Posterior vena cava (tissue), 2 donors: ENCODE data around the gene CTIF. TPM values are rescaled to one million over a fixed set of nuclear protein-coding genes. Genes with fewer than 3 reads are reported as not detected.
A peak's percentile ranks its signal among the peaks of the same experiment; 100 is the strongest.

Experiments
- DNase-seq: peaks from one replicate; pipeline ENCODE4 v3.0.0-alpha.2; 2020; ENCODE audit warnings: low spot score
- intact Hi-C, 2 donors: fragments of 100-400 bp; cut with DNase I; formaldehyde crosslinking; loops; one replicate each; pipeline versions ENCODE4 v1.14.1 to v1.14.2; 2022 to 2023
- total RNA-seq, 2 donors: library from RNA; stranded (reverse); fragmentation: NEBNext Ultra II Directional; extraction: Animal tissue kit (Norgen Biotek cat#: 25700); gene quantifications; one replicate each; pipeline ENCODE4 v1.2.1, GENCODE V29; 2021
- donor health status: DM: yes; HTN: yes; CAD: no.
- donor health status: DM: yes; HTN: yes; CAD: no.

The CTIF gene
- total RNA-seq, 2 donors from 2014 or later = 87.8 to 116 TPM

DNA sequence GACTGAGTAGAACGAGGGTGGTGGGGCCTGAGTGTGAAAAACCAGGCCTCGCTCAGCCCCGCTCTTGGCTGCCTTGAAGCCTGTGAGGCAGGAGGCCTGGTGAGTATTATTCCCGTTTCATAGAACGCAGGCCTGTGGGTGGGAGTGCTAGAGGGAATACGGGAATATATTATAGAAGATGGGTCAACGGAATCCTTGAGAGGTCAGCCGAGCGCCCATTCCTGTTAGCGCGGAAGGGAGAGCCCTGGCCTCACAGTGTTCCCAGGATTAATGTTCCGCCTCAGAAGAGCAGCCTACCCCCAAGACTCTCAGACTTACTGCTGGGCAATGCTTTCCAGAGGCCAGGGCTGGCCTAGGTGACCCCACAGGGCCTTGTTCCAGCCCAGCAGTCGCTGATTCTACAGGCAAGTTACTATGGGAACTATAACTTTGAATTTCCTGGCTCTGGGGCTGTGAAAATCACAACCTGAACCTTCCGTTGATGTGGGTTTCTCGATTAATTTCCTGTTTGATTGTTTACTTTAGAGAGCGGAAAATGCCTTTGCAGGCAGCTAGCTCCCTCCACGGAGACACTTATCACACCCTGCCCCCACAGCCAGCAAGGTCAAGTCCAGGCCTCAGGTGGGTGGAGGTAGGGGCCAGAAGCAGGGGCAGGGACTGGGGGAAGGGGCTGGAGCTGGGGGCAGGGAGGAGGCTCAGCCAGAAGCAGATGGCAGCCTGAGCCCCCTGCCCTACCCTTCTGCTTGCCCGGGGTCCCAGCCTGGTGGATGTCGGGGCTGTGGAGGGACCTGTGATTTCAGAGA, 303.6 kb downstream of the CTIF start:
- peak; percentile 79 for DNase-seq
- intact Hi-C loops = no loop called here

DNA sequence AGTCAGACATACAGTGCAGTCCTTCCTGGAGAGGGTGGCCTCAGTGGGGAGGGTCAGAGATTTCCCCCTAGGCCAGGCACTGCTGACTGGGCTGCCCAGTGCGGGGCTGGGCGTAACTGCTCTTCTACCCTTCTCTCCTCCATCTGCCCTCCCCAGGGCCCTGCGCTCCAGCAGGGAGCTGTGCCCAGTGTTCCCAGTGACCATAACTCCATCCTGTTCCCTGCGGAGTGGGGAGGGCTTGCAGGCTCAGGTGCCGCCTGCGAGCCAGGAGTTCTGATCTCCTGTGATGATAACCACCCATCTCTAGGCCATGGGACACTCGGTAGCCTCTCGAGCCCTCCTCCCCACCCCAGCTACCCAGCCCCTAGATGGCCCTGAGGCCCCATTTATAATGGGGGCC, 304.3 kb downstream of the CTIF start:
- intact Hi-C loops = no loop called here
- peak; percentile 29 for DNase-seq

DNA sequence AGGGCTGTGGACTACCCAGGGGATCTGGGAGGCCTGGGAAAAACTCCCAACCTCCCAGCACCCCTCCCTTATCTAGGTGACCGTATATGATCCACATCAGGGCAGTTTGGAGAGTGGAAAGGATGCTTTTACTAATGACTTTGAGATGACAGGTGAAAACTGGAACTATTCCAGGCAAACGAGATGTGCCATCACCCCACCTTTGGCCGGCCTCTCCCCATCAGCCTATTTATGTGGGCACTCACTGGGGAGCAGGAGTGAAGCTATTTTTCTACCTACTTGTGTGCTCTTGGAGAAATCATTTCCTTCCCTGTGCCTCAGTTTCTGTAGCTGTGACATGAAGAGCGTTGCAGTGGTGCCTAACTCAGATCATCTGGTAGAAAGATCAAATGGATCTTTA, 304.8 kb downstream of the CTIF start:
- DNase-seq = no peak
- intact Hi-C loops = no loop called here

DNA sequence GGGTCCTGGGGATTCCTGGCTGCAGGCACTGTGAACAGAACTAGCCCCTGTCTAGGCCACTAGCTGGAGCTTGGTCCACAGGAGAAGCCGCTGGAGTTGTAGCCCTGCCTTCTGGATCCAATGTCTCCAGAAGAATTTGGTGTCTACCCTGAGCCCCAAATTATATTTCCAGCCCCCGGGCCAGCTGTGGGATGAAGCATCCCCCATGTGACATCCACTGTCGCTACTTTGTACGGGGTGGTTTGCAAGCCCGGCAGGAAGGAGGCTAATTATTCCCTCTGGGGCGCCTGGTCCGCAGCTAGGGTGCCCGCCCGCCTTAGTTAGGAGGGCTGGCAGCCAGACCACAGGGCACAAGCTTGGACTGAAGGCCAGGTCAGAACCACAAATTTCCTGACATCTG, 305.4 kb downstream of the CTIF start:
- DNase-seq = peak; percentile 46
- intact Hi-C loops = no loop called here

DNA sequence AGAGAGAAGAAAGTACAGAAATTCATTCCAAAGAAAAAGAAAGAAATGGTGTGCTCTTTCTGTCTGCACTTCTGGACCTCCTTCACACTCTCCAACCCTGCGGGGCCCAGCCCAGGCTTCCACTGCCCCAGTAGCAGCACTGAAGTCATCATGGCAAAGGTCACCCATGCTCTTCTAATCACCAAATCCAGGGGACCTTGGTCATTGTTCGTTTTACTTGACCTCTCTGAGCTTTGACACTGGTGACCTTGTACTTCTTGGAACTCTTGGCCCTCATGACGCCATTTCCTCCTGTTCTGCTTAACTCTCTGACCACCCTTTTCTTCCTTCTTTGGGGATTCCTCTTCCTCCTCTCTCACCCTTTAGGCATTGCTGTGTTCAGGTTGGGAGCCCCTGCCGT, 306.3 kb downstream of the CTIF start:
- intact Hi-C loops = no loop called here
- peak; percentile 63 for DNase-seq

DNA sequence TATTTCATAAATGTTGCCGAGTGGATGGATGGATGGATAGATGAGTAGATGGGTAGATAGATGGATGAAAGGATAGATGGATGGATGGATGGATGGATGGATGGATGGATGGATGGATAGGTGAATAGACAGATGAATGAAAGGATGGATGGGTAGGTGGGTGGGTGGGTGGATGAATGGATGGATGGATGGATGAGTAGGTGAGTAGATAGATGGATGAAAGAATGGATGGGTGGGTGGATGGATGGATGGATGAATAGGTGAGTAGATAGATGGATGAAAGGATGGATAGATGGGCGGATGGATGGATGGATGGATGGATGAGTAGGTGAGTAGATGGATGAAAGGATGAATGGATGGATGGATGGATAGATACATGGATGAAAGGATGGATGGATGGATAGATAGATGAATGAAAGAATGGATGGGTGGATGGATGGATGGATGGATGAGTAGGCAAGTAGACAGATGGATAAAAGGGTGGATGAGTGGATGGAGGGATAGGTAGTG, 307.6 kb downstream of the CTIF start:
- DNase-seq = no peak
- intact Hi-C loops = no loop called here

DNA sequence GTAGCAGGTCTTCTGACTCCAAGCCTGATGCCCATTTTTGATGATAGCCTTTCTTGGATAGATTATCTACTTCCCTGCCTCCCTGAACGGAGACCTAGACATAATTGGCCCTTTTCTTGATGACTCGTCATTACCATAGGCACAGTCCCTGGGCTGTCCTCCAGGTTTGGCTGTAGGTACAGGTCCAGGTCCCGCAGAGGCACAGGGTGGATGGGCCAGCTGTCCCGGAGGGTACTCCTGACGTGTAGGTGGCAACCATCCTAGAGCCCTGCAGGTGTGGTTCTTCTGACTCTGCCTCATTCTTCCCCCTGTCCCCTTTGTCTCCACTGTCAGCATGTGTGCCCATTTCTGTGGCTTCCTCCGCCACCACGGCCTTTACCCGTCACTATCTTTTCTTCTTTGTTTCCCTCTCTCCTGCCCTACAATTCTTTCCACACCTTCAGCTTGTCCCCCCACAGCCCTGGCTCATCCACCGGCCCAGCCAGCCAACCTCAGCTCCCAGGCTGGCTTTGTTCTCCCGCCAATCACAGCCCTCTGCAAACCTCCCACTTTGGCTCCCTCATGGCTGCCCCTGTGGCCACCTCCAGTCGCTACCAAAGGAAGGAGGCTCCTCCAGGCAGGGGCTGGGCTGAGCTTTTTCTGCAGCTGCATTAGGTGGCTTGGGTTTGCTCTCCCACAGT, 309.1 kb downstream of the CTIF start:
- intact Hi-C loops = loop anchor here in 1 of 2 donors (1.0 kb wide), 1 partner anchor 42 kb away; no protein-coding TSS in a partner anchor

DNA sequence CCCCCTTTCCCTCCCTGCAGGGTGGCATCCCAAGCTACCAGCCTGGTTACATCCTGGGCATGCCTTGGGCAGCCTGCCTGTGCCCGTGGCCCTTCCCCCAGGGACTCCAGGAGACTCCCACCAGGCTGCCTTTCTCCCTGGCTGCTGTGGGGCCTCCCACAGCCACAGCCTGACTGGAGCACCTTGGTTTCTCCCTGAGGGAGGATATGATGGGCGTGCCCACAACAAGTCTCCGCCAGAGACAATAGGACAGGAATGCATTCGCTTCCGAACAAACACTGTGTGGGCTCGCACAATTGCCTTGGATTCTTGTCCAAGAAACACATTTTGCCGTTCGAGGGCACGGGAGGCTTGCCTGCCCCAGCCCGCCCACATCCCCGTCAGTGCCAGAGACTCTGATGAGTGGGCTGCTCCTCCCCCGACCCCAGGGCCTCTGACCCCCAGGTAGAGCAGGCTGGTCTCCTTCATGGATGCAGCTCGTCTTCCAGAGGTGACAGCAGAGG, 309.9 kb downstream of the CTIF start:
- no peak for DNase-seq
- intact Hi-C loops = no loop called here

More for the DNA sequence above, 309.1 kb downstream of the CTIF start:
- peak; percentile 54 for DNase-seq

DNA sequence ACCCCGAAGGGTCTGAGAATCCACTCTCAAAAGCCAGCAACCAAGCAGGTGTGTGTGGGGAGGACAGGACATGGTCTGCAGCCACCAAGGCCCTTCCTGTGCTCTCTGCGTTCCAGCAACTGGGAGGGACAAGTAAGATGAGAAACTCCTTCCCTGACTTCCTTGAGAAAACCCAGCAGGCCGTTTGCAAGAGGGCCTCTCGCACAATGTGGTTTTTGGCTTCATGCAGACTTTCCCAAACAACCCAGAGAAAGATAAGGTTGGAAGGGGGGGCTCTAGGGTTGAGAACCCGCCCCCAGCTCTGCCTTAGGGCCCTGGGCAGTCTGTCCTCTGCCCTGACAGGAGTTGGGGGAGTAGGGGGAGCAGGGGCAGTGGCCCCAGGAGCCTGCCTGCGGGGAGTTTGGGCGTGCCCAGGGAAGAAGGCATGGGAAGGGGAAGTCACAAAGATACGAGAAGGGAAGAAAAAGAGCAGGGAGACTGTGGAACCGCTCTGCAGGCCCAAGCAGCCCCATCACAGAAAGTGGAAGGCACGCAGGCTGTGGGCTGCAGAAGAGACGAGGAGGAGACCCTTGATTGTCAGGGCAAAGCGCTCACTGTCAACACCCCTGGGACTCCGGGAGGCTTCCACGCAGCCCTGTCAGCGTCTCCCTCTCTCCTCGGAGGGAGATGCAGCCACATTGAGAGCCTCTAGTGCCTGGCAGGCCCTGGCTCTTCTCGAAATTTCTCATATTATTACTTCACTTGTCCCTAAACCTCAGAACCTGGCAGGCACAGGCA, 312.2 kb downstream of the CTIF start:
- DNase-seq = no peak
- intact Hi-C loops = no loop called here

DNA sequence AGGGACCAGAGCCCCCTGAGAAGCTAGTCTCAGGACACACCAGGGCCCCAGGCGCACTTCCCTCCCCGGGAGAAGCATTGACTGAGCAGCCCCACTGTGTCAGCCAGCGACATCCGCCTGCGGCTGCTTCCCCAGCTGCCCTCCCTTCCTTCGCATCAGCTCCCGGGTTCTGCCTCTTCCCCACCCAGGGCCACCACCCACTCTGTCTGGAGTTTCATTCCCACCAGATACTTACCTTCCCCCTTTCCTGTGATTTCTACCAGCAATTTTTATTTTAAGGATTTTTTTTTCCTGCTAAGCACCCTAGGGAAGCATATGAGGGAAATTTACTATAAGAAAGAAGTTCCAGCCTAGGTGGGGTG, 312.7 kb downstream of the CTIF start:
- DNase-seq = no peak
- intact Hi-C loops = no loop called here

DNA sequence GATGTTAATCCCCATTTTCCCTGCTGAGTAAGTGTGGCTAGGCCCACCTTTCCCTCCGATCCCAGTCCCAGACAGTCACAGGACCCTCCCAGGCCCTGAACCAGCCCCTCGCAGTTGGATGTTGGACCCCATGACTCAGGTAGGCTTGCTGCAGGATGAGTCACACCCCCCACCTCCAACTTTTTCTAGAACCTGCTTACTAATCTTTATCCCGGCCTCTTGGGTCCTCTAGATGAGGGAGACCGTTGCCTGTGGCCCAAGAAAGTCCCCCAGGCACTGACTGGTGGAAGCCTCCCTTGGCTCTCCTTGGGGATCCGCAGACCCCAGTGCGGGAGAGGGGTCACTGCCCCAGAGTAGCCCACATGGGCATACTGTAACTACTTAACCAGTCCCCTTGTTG, 313.5 kb downstream of the CTIF start:
- intact Hi-C loops = no loop called here
- DNase-seq = no peak

DNA sequence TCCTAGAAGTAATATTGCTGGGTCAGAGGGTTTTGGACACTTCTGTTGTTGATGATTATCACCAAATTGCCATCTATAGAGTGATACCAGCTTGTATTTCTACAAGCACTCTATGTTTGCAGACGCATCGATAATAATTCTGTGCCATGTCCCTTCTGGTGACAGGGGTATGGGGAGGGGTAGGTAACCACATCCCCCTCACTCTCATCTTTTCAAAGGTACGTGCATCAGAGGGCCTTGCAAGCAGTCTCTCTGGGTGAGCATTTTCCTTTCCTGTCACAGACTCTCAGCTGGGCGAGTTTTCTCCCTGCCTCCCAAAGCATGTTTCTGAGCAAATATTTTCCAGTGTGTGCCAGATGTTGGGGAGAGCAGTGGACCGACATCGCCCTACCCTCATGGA, 314.0 kb downstream of the CTIF start:
- intact Hi-C loops = no loop called here
- DNase-seq = no peak

DNA sequence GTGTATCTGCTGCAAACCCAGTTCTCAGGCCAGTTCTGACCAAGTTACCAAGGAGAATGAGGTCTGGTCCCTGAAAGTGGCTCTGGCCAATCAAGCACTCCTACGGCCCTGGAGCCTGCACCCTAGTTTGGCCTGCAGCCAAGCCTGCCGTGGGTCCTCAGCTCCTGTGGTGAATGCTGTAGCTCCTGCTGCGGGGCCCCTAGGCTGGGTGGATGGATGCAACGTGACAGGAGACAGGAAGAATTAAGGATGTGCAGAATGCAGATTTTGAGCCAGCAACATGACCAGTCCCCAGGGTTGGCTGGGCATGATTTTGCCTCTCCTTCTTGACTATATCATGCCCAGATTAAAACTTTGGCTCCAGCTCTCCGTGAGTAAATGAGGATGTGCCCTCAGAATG, 314.8 kb downstream of the CTIF start:
- no peak for DNase-seq
- intact Hi-C loops = no loop called here

DNA sequence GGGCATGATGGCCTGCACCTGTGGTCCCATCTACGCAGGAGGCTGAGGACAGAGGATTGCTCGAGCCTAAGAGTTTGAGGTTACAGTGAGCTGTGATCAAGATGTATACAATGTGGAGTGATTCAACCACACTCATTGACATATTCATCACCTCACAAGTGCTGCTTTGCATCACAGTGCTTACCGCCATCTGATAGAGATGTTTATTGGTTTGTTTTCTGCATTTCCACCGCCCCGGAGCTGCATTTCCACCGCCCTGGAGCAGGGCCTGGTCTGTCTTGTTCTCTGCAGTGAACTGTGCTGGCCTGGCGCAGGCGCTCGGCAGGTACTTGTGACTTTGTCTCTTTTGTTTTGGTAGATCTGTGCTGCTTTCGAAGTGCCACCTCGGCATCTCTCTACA, 315.9 kb downstream of the CTIF start:
- intact Hi-C loops = no loop called here
- DNase-seq = no peak

DNA sequence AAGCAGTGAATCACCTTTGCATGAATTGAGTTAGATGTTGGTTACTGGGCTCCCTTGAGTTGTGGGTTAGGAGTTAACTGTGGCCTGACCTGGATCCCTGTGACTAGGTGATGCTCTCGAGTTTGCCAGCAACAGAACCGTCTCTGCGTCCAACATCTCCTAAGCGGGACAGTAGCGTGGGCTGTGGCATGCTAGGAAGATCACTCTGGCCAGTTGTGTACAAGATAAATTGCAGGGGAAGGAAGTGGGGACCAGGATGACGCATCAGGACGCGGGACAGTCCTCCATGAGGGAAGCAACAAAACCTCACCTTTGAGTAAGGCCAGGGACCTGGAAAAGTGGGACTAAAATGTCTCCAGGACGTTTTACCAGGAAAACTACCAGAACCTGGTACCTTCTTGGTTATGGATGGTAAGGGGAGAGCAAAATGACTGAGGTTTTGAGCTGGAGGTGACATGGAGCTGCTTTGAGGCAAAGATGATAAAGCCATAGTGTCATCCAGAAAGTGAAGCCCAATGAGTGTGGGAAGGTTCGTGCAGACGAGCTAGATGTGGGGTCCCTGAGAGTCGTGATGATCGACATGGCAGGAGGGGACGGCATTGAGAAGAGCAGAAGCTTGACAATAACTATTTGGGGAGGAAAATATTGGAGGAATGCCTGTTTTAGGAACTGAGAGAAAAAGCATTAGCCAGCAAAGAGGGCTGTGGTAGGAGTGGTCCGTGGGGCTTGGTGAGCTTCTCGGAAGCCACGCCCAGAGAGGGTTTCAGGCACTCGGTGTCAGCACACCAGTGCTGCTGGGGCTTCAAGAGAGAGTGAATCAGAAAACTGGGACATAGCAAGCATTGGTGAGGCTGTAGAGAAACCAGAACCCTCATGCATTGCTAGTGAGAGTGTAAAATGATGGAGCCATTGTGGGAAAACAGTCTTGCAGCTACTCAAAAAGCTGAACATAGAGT, 316.9 kb downstream of the CTIF start:
- intact Hi-C loops = no loop called here
- no peak for DNase-seq

DNA sequence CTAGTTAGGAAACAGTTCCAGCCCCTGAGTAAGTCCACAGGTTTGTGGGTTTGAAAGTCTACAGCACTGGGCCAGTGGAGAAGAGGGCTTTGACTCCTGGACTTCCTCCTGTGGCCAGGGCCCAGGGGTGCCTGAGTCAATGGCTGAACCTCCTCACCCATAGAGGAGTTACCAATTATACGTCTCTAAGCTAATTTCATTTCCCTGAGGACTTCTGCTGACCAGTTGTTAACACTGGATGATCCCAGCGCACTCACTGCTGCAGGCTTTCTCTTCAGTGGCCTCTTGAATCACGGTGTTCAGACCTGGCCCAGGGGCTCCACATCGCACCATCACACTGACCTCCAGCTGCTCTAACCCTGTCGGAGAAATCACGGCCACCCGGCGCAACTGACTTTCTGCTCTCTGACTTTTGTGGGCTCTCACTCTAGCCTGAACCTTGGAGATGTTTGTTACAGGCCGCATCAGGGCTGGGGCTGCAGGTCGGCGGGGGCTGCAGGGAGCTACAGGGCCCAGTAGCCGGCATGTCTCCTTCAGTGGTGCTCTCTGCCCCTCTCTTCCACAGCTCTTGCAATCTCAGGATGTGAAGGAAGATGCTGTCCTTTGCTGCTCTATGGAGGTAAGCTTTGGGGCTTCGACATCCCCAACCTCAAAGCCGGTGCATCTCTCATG, 318.3 kb downstream of the CTIF start:
- DNase-seq = no peak

DNA sequence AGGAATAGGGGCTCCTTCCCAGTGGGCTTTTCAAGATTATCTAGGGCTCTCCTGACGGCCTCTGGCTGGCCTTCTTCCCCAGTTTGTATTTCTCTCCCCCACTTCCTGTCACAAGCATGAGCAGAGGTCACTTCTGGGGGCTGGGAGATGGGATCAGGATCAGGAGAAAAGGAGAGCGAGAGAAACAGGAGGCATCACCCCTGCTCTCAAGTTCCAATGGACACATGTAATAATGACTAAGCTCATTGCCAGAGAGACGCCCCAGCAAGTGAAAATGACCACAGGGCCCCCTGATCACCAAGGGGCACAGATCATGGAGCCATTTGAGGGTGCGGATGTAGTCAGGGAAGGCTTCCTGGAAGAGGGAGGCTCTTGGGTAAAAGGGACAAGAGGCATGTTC, 319.8 kb downstream of the CTIF start:
- no peak for DNase-seq
- intact Hi-C loops = no loop called here

More for the DNA sequence above, 318.3 kb downstream of the CTIF start:
- intact Hi-C loops = no loop called here
